ENCODE results near the gene BICRAL. TPM values are rescaled to one million over a fixed set of nuclear protein-coding genes. Genes with fewer than 3 reads are reported as not detected.
A peak's percentile ranks its signal among the peaks of the same experiment; 100 is the strongest.
"Not testable (repeated sequence)": the region's sequence is repeated elsewhere in the genome, so short reads cannot be mapped to it uniquely, and the experiment has no call there.

Gene BICRAL
- total and polyA plus RNA-seq, 9 of the 15 experiments (the other 6 are each of a cell fraction or from before 2014, with no cell fraction given) = 1.2 to 11.9 (median 5.6) TPM

GRCh38 chr6:42815726-42816125 lies 33.9 kb downstream of the BICRAL start:
- H3K27ac ChIP-seq (ENCODE audit: extremely low read depth, low read depth, low read length); BruUV-seq (replicated peaks); H2AFZ ChIP-seq (ENCODE audit: low read depth, low read length); H3K9ac ChIP-seq (ENCODE audit: insufficient read depth in 1 of 2, low read depth in 2 of 2, low read length in 2 of 2); H3K4me2 ChIP-seq (ENCODE audit: insufficient read depth, low read length); H3K9me1 ChIP-seq (ENCODE audit: control insufficient read depth, insufficient read depth, low read length); intact Hi-C loops (cut with micrococcal nuclease); H4K20me1 ChIP-seq (replicated peaks; ENCODE audit: control insufficient read depth, insufficient read depth, low read length); ATAC-seq; FAIRE-seq; H3K36me3 ChIP-seq (ENCODE audit: control insufficient read depth, insufficient read depth, low read length); H3K9me3 ChIP-seq (replicated peaks; ENCODE audit: control insufficient read depth, insufficient read depth, low read depth, low read length); in situ Hi-C loops (cut with MboI); CTCF ChIA-PET (ENCODE audit: low intra/inter-chr PET ratio); H3K4me3 ChIP-seq; H3K4me1 ChIP-seq (replicated peaks in 1 of 2; ENCODE audit: control insufficient read depth in 2 of 2, insufficient read depth in 2 of 2, low read length in 2 of 2); H3K79me2 ChIP-seq (ENCODE audit: control insufficient read depth, insufficient read depth, low read length); H3K27me3 ChIP-seq (ENCODE audit: control insufficient read depth in 2 of 2, insufficient read depth in 2 of 2, low read length in 2 of 2); DNase-seq (ENCODE audit: extremely low read depth in 1 of 4, low spot score in 3 of 4): not testable (repeated sequence)
- 72% methylated on average over 8 of the region's 8 CpGs for WGBS (ENCODE audit: insufficient coverage, low coverage, missing lambda C conversion rate)
- TF ChIP-seq EGR1 (conservative IDR thresholded peaks at IDR 0.05) = 0 out of 2 replicates have a peak, but pooled peaks have one; percentile 13
- POLR2A ChIA-PET = interaction anchor here (0.6 to 1.2 kb wide), 3 partner anchors 9 to 401 kb away, joined by 3 to 4 read pairs (median 3); no protein-coding TSS in a partner anchor

- intact Hi-C loops (cut with micrococcal nuclease) = no loop called here
- Histone ChIP-seq H2AFZ (ENCODE audit: low read depth, low read length) (no peak overlapping the region), H3K27me3 (ENCODE audit: control insufficient read depth in 2 of 2, insufficient read depth in 2 of 2, low read length in 2 of 2) (no peaks in the 10 kb centered on the region), H3K4me2 (ENCODE audit: insufficient read depth, low read length) (no peak overlapping the region), H3K9ac (ENCODE audit: insufficient read depth in 1 of 2, low read depth in 2 of 2, low read length in 2 of 2) (no peak overlapping the region), H3K9me1 (ENCODE audit: control insufficient read depth, insufficient read depth, low read length) (no peaks in the 10 kb centered on the region), H3K4me1 (replicated peaks in 1 of 2; ENCODE audit: control insufficient read depth in 2 of 2, insufficient read depth in 2 of 2, low read length in 2 of 2) (no peaks in the 10 kb centered on the region), H3K36me3 (ENCODE audit: control insufficient read depth, insufficient read depth, low read length) (peaks cover 3% of the 10 kb centered on the region; the same call in 1 of the 3 replicates), H3K4me3 (no peak overlapping the region), H3K79me2 (ENCODE audit: control insufficient read depth, insufficient read depth, low read length) (no peaks in the 10 kb centered on the region), H3K27ac (ENCODE audit: extremely low read depth, low read depth, low read length) (no peak overlapping the region), H4K20me1 (replicated peaks; ENCODE audit: control insufficient read depth, insufficient read depth, low read length) (no peaks in the 10 kb centered on the region; the same call in 1 of the 2 replicates), H3K9me3 (replicated peaks; ENCODE audit: control insufficient read depth, insufficient read depth, low read depth, low read length) (no peaks in the 10 kb centered on the region)
- POLR2A ChIA-PET = interaction anchor here (0.6 to 1.0 kb wide), 3 partner anchors 59 to 522 kb away, joined by 3 read pairs; no protein-coding TSS in a partner anchor
- peak; percentile 29; the same call in 1 of the 2 replicates for TF ChIP-seq ZNF121 (CRISPR knock-in tag; conservative IDR thresholded peaks at IDR 0.05)
- TF ChIP-seq ATF7 (IDR thresholded peaks at IDR 0.05) = no peak
- no peak for TF ChIP-seq PYGO2 (tag; IDR thresholded peaks at IDR 0.05)
- no peak for TF ChIP-seq ZBTB12 (CRISPR knock-in tag; IDR thresholded peaks at IDR 0.05)
- FAIRE-seq (no peak), ATAC-seq (no peak), DNase-seq (ENCODE audit: extremely low read depth in 1 of 4, low spot score in 3 of 4) (no peak)
- no TSS peak for BruUV-seq (replicated peaks)
- CTCF ChIA-PET (ENCODE audit: low intra/inter-chr PET ratio) = no interaction called here
- in situ Hi-C loops (cut with MboI) = no loop called here
Observed at GRCh38 chr6:42817907-42818306, 36.1 kb downstream of the BICRAL start.

Measured in K562 (cell line).